HL-60 (cell line): ENCODE measurements around the gene PNPLA6.

ENCODE experiments used
- CTCF ChIP-seq: IDR thresholded peaks from one replicate; pipeline ENCODE4 v1.5.1; 2011; ENCODE audit warnings: low read length, control low read depth, inconsistent platforms; ENCODE audit not compliant: insufficient read depth
- REST ChIP-seq: IDR thresholded peaks from 2 replicates; pipeline ENCODE4 v1.6.1; 2012; ENCODE audit warnings: low read depth; ENCODE audit not compliant: insufficient replicate concordance

GRCh38 chr19:7558667-7559066, 23.1 kb downstream of the PNPLA6 start:
- no peak for TF ChIP-seq CTCF
- no peak for TF ChIP-seq REST
